HUES64 (cell line): ENCODE measurements around the gene RHOXF1. TPM values are rescaled to one million over a fixed set of nuclear protein-coding genes. Genes with fewer than 3 reads are reported as not detected.
A peak's percentile ranks its signal among the peaks of the same experiment; 100 is the strongest.
"Not testable (repeated sequence)": the region's sequence is repeated elsewhere in the genome, so short reads cannot be mapped to it uniquely, and the experiment has no call there.

Source experiments
- H3K27ac ChIP-seq: 2 replicates; pipeline ENCODE4 v1.7.0; 2013; ENCODE audit warnings: low read depth, low read length, inconsistent platforms
- H3K27me3 ChIP-seq: 2 replicates; pipeline ENCODE4 v1.6.1; 2013; ENCODE audit warnings: mild to moderate bottlenecking, low read length; ENCODE audit not compliant: insufficient read depth
- H3K36me3 ChIP-seq: 2 replicates; pipeline ENCODE4 v1.6.1; 2013; ENCODE audit warnings: mild to moderate bottlenecking, low read length; ENCODE audit not compliant: insufficient read depth
- H3K4me1 ChIP-seq: 2 replicates; pipeline ENCODE4 v1.6.1; 2013; ENCODE audit warnings: mild to moderate bottlenecking, low read length, moderate library complexity; ENCODE audit not compliant: insufficient read depth
- H3K4me3 ChIP-seq: 2 replicates; pipeline ENCODE4 v1.5.1; 2013; ENCODE audit warnings: mild to moderate bottlenecking, low read length, moderate library complexity
- H3K9ac ChIP-seq: 2 replicates; pipeline ENCODE4 v1.6.1; 2013; ENCODE audit warnings: mild to moderate bottlenecking, low read depth, low read length
- H3K9me3 ChIP-seq: 2 replicates; pipeline ENCODE4 v1.6.1; 2013; ENCODE audit warnings: low read depth, low read length; ENCODE audit not compliant: insufficient read depth
- WGBS: fragments of 150-250, 120-280 bp; methylation state at CpG from one replicate; pipeline ENCODE4 v1.1.7; 2013; ENCODE audit warnings: missing lambda C conversion rate; 5-methylcytosine and 5-hydroxymethylcytosine counted together
- polyA plus RNA-seq, 2 experiments: library from polyadenylated mRNA; stranded (reverse); fragments of 50-300 nt; gene quantifications; one replicate each; pipeline ENCODE4 v1.2.3, GENCODE V29; 2013

Gene RHOXF1, protein sequence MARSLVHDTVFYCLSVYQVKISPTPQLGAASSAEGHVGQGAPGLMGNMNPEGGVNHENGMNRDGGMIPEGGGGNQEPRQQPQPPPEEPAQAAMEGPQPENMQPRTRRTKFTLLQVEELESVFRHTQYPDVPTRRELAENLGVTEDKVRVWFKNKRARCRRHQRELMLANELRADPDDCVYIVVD
- polyA plus RNA-seq (2013, experiment 1 of 2) = not detected
- not detected for polyA plus RNA-seq (2013, experiment 2 of 2)

DNA sequence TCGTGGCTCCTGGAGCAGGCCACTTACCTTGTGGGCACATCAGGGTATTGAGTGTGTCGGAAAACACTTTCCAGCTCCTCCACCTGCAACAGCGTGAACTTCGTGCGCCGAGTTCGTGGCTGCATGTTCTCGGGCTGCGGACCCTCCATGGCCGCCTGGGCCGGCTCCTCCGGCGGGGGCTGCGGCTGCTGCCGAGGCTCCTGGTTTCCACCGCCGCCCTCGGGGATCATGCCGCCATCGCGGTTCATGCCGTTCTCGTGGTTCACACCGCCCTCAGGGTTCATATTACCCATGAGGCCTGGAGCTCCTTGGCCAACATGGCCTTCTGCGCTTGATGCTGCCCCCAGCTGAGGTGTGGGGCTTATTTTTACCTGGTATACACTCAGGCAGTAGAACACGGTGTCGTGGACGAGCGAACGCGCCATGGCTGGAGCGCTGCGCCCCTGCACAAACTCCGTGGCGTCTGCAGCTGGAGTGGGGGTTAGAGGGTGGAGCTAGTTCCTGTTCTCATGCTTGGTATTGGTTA lies at the start of gene RHOXF1:
RHOXF1 (minus strand) TSS at position 476 of the 526 bp plus-strand sequence; CDS start at position 425, 51 bp downstream.
- no peaks in the 10 kb centered on the region for H3K36me3 ChIP-seq
- no peaks in the 10 kb centered on the region for H3K27me3 ChIP-seq
- H3K27ac ChIP-seq = no peak within 1 kb of the TSS
- no peak within 1 kb of the TSS for H3K9ac ChIP-seq
- H3K9me3 ChIP-seq = no peaks in the 10 kb centered on the region
- WGBS = 97% methylated on average over 35 of the region's 35 CpGs
- no peaks in the 10 kb centered on the region for H3K4me1 ChIP-seq
- no peak within 1 kb of the TSS for H3K4me3 ChIP-seq

DNA sequence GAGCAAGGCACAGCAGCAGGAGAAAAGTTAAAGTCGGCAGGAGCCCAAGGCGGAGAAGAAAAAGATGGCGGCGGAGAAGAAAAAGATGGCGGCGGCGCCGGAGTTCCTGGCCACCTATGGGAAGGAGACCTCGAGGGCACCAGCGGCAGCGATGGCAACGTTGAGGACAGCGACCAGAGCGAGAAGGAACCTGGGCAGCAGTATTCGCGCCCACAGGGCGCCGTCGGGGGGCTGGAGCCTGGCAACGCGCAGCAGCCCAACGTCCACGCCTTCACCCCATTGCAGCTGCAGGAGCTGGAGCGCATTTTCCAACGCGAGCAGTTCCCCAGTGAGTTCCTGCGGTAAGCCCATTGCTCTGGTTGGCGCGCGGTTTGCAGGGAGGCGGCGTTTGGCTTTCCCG lies 43.4 kb upstream of the RHOXF1 start:
- not testable (repeated sequence) for H3K4me1 ChIP-seq, H3K9ac ChIP-seq, H3K27ac ChIP-seq, H3K36me3 ChIP-seq, H3K9me3 ChIP-seq, H3K4me3 ChIP-seq, H3K27me3 ChIP-seq
- 100% methylated on average over 9 of the region's 33 CpGs for WGBS

DNA sequence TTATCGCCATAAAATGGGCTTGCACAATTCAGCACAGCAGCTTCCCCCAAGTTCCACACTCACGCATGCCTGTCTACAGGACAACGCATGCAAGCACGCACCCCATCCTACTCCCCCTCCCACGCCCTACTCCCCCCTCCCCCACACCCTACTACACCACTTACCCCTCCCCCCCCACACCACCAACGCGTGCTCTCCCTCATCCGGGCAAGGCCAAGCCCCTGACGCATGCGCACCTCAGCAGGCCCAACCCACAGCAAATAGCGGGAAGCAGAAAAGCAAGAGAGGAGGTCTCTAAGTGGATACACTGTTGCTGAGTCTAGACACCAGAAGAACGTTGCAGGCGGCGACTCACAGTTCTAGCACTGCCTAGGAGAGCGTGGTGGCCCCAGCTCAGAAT lies 42.6 kb upstream of the RHOXF1 start, which contains the start of gene RHOXF2:
RHOXF2 (plus strand) TSS at position 301 of the 400 bp plus-strand sequence. CDS start 138 bp downstream, outside the sequence.
- not testable (repeated sequence) for H3K9ac ChIP-seq, H3K27me3 ChIP-seq, H3K27ac ChIP-seq, H3K4me3 ChIP-seq, H3K36me3 ChIP-seq, H3K9me3 ChIP-seq, H3K4me1 ChIP-seq
- WGBS = no CpG with 5 or more reads among the region's 15 CpGs

GRCh38 chrX:120150109-120150744 lies 34.5 kb upstream of the RHOXF1 start:
- H3K4me3 ChIP-seq, H3K27me3 ChIP-seq, H3K36me3 ChIP-seq, H3K9ac ChIP-seq, H3K27ac ChIP-seq, H3K4me1 ChIP-seq: not testable (repeated sequence)
- peaks cover 22% of the 10 kb centered on the region for H3K9me3 ChIP-seq
- no CpG with 5 or more reads among the region's 12 CpGs for WGBS

DNA sequence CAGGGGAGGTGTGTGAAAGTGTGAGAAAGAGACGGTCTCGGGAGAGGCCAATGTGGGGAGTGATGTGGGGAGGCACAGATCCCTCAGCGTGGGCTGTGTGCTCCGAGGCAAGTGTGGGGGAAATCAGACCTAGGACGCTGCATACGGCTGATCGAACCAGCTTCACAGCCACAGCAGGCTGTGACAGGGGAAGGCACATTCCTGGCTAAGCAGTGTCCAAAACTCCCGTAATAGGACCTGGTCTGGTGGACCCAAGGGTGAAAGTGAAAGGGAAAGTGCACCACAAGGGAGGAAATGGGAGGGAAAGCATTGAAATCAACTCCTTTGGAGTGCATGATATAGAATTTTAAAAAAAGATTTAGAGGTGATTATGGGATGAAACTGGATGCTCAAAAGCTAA lies 31.8 kb upstream of the RHOXF1 start:
- Histone ChIP-seq H3K9ac (no peak overlapping the region), H3K9me3 (peaks cover 22% of the 10 kb centered on the region), H3K4me3 (no peak overlapping the region), H3K4me1 (no peaks in the 10 kb centered on the region), H3K27me3 (no peaks in the 10 kb centered on the region), H3K27ac (no peak overlapping the region), H3K36me3 (no peaks in the 10 kb centered on the region)
- WGBS = 95% methylated on average over 8 of the region's 8 CpGs

DNA sequence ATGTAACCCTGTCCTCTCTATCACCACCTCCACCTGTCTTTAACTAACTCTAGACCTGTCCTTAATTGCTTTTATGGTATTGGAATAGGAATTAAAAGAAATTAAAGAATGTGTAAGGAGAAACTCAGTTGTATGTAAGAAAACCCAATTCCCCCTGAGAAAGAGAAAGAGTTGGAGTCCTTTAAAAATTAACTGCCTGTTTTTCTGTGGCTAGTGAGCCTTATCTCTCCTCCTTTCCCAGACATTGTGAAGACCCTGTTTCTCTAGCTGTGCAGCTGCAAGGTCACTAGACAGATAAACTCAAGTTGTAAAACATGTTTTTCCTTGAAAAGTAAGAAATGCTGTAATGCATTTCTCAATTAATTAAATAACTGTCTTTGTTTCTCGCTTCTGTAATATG lies 30.6 kb upstream of the RHOXF1 start:
- not testable (repeated sequence) for H3K27me3 ChIP-seq, H3K4me3 ChIP-seq, H3K9ac ChIP-seq, H3K27ac ChIP-seq, H3K4me1 ChIP-seq, H3K36me3 ChIP-seq
- 96% methylated on average over 1 of the region's 1 CpG for WGBS
- peaks cover 22% of the 10 kb centered on the region for H3K9me3 ChIP-seq

GRCh38 chrX:120145295-120145925 lies 29.7 kb upstream of the RHOXF1 start:
- WGBS = 68% methylated on average over 2 of the region's 4 CpGs
- H3K4me1 ChIP-seq = no peaks in the 10 kb centered on the region
- H3K27me3 ChIP-seq = no peaks in the 10 kb centered on the region
- no peaks in the 10 kb centered on the region for H3K36me3 ChIP-seq
- peaks cover 22% of the 10 kb centered on the region for H3K9me3 ChIP-seq
- no peak overlapping the region for H3K4me3 ChIP-seq
- no peak overlapping the region for H3K27ac ChIP-seq
- H3K9ac ChIP-seq = no peak overlapping the region

DNA sequence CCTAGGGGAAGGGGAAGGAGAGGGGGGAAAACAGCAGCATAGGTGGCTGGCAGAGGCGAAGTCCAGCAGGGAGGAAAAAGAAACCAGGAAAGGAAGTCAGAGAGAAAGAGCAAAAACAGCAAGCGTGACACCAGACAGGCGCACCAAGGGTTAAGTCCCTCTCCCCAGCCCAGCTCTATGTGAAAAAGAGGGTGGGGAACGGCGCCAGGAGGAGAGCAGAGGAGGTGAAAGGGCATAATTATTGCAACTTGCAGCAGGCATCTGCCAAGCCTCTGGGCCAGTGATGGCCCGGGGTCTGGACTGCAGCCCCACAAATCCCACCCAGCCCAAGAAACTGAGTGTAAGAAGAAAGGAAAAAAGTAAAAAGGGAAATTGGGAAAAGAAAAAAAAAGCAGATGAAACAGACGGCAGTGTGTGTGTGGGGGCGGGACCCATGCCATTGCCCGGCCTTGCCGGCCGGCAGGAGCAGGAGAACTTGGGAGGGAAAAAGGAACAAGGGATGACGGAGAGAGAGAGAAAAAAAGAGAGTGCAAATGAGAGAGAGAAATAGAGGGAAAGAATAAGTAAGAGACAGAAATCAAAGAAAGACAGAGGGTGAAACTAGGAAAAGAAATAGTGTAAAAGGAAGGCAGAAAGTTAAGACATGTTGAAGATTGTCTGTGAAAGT lies 28.6 kb upstream of the RHOXF1 start:
- WGBS = 36% methylated on average over 11 of the region's 12 CpGs
- no peaks in the 10 kb centered on the region for H3K27me3 ChIP-seq
- H3K4me3 ChIP-seq = peak overlapping the region; percentile 35; the same call in 1 of the 2 replicates
- peaks cover 7% of the 10 kb centered on the region for H3K4me1 ChIP-seq
- no peak overlapping the region for H3K9ac ChIP-seq
- no peak overlapping the region for H3K27ac ChIP-seq
- no peaks in the 10 kb centered on the region for H3K36me3 ChIP-seq
- H3K9me3 ChIP-seq = peaks cover 22% of the 10 kb centered on the region

DNA sequence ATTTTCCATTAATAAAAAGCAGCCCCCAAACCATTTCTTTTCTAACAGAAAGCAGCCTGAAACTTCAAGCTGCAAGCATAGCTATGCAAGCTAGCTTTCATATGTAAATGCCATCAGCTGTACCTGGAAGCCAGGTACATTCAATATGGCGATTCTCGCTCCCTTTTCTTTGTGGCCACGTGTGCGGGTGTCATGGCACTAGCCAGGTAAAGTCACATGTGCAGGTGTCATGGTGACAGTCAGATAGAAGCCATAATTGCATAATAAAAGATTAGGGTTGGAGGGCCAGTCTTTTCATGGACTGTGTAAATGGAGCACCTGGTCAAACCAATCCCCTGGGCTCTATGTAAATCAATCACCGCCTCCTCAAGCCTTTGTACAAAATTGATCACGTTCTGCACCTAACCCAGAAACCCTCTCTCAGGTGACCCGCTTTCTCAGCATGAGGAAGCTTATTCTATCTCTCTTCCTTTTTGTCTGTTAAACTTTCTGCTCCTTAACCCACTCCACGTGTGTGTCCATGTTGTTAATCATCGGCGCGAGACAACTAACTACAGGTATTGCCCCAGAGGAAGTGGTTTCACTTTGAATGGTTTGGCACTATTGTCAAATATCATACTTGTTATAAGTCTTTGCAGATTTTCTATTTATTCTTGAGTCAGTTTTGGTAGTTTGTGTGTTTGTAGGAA lies 24.7 kb upstream of the RHOXF1 start:
- 76% methylated on average over 11 of the region's 11 CpGs for WGBS
- Histone ChIP-seq H3K9ac (no peak overlapping the region), H3K4me3 (no peak overlapping the region)

DNA sequence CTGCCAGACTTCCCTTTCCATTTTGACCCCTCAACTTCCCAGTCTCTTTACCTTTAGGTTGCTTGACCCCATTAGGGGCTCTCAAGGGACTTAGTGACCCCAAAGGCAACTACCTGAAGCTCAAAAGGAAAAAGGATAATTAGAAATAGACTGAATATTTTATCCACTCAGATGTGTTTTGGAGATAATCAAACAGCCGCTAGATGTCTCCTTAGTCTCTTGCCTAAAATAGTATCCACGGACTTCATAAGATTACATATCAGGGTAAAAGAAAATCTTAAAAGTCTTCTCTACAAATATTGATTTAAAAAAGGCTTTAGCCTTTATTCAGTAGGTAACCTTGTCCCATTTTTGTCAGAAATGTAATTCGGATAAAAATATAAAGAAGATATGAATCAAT lies 21.7 kb upstream of the RHOXF1 start:
- Histone ChIP-seq H3K4me1 (peaks cover 7% of the 10 kb centered on the region), H3K27ac (no peak overlapping the region), H3K36me3 (no peaks in the 10 kb centered on the region), H3K27me3 (no peaks in the 10 kb centered on the region), H3K9ac (no peak overlapping the region), H3K4me3 (no peak overlapping the region), H3K9me3 (no peaks in the 10 kb centered on the region)
- WGBS = 88% methylated on average over 1 of the region's 3 CpGs

More for the DNA sequence above, 24.7 kb upstream of the RHOXF1 start:
- Histone ChIP-seq H3K27ac (no peak overlapping the region), H3K9me3 (no peaks in the 10 kb centered on the region), H3K4me1 (peaks cover 7% of the 10 kb centered on the region), H3K36me3 (no peaks in the 10 kb centered on the region), H3K27me3 (no peaks in the 10 kb centered on the region)
